WTC11 (cell line): ENCODE data around the gene CCDC138. TPM values are rescaled to one million over a fixed set of nuclear protein-coding genes. Genes with fewer than 3 reads are reported as not detected.

Experiments used
- ATAC-seq: fragments of 200-7000 bp; cut with Tn5 transposase; 2 replicates; pipeline ENCODE4 v1.10.0; 2021; ENCODE audit warnings: mild to moderate bottlenecking, moderate library complexity
- CTCF ChIA-PET: fragments of 300-600 bp; sonication (Branson Sonifier 250); formaldehyde crosslinking; loops from one replicate; lab custom pipeline; 2021; ENCODE audit warnings: antibody characterized with exemption; lab: Charles Lee
- POLR2A ChIA-PET: fragments of 350-600 bp; sonication (Branson Sonifier 250); formaldehyde crosslinking; loops from one replicate; lab custom pipeline; 2021; ENCODE audit warnings: antibody characterized with exemption; lab: Charles Lee
- DNase-seq: peaks from one replicate; pipeline ENCODE4 v3.0.0; 2021; ENCODE audit warnings: low spot score
- H3K27ac Mint-ChIP-seq: 2 replicates; pipeline ENCODE4 v1.8.0; 2021; ENCODE audit warnings: mixed read lengths
- H3K27me3 Mint-ChIP-seq: 2 replicates; pipeline ENCODE4 v1.8.0; 2021; ENCODE audit warnings: low read depth, mild to moderate bottlenecking, moderate library complexity, mixed read lengths
- H3K36me3 Mint-ChIP-seq: 2 replicates; pipeline ENCODE4 v1.8.0; 2021; ENCODE audit warnings: mixed read lengths
- H3K4me1 Mint-ChIP-seq: 2 replicates; pipeline ENCODE4 v1.8.0; 2022; ENCODE audit warnings: mixed read lengths
- H3K4me3 Mint-ChIP-seq: 2 replicates; pipeline ENCODE4 v1.8.0; 2021; ENCODE audit warnings: mild to moderate bottlenecking, moderate library complexity, mixed read lengths
- H3K9me3 Mint-ChIP-seq: 2 replicates; pipeline ENCODE4 v1.8.0; 2021; ENCODE audit warnings: mixed read lengths
- ARID4B ChIP-seq: sonication (generic); formaldehyde crosslinking; IDR thresholded peaks from 2 replicates; pipeline ENCODE4 v1.8.0; 2023; ENCODE audit warnings: missing genetic modification reagents, mild to moderate bottlenecking, borderline replicate concordance
- ATF2 ChIP-seq: sonication (generic); formaldehyde crosslinking; IDR thresholded peaks from 2 replicates; pipeline ENCODE4 v1.8.1; 2022; ENCODE audit warnings: low read depth, missing genetic modification reagents, borderline replicate concordance
- ATF3 ChIP-seq: sonication (generic); formaldehyde crosslinking; conservative IDR thresholded peaks from 2 replicates; pipeline ENCODE4 v1.8.1; 2022; ENCODE audit warnings: mild to moderate bottlenecking, missing genetic modification reagents
- FOXP4 ChIP-seq: sonication (generic); formaldehyde crosslinking; IDR thresholded peaks from 2 replicates; pipeline ENCODE4 v1.8.0; 2022; ENCODE audit warnings: mild to moderate bottlenecking, missing genetic modification reagents
- IRF1 ChIP-seq: sonication (generic); formaldehyde crosslinking; IDR thresholded peaks from 2 replicates; pipeline ENCODE4 v1.8.0; 2023; ENCODE audit warnings: missing genetic modification reagents
- MLX ChIP-seq: sonication (generic); formaldehyde crosslinking; IDR thresholded peaks from 2 replicates; pipeline ENCODE4 v1.8.1; 2023; ENCODE audit warnings: mild to moderate bottlenecking, missing genetic modification reagents, moderate library complexity
- TEAD1 ChIP-seq: sonication (generic); formaldehyde crosslinking; IDR thresholded peaks from 2 replicates; pipeline ENCODE4 v1.8.0; 2022; ENCODE audit warnings: mild to moderate bottlenecking, missing genetic modification reagents
- ZNF121 ChIP-seq: sonication (generic); formaldehyde crosslinking; IDR thresholded peaks from 2 replicates; pipeline ENCODE4 v1.8.0; 2023; ENCODE audit warnings: missing genetic modification reagents
- ZNF281 ChIP-seq: sonication (generic); formaldehyde crosslinking; IDR thresholded peaks from 2 replicates; pipeline ENCODE4 v1.8.0; 2023; ENCODE audit warnings: mild to moderate bottlenecking, missing genetic modification reagents
- ZNF671 ChIP-seq: fragments of 250-450 bp; sonication (Bioruptor Pico); IDR thresholded peaks from 2 replicates; pipeline ENCODE4 v1.8.0; 2021; ENCODE audit warnings: mild to moderate bottlenecking
- total RNA-seq: library from RNA; stranded (reverse); gene quantifications from 3 replicates; pipeline ENCODE4 v1.2.3, GENCODE V29; 2021

The CCDC138 gene
- total RNA-seq, 1 experiment from 2014 or later, result 23.5 TPM

GRCh38 chr2:108918156-108918874 lies 131.7 kb downstream of the CCDC138 start:
- TF ChIP-seq ZNF671 (CRISPR knock-in tag), result no peak
- no peak for TF ChIP-seq ATF2 (CRISPR knock-in tag)
- TF ChIP-seq MLX (CRISPR knock-in tag), result no peak
- Mint-ChIP-seq H3K4me3 (no peak overlapping the region), H3K27ac (no peak overlapping the region), H3K4me1 (peaks cover 4% of the 10 kb centered on the region), H3K27me3 (no peaks in the 10 kb centered on the region), H3K9me3 (no peaks in the 10 kb centered on the region), H3K36me3 (no peaks in the 10 kb centered on the region)
- ChIA-PET CTCF (interaction anchor here (2.1 kb wide), 1 partner anchor 11 kb away, joined by 10 read pairs; no protein-coding TSS in a partner anchor), POLR2A (no interaction called here)
- no peak for ATAC-seq
- DNase-seq, result no peak

- ChIA-PET CTCF (interaction anchor here (2.1 kb wide), 1 partner anchor 10 kb away, joined by 10 read pairs; no protein-coding TSS in a partner anchor), POLR2A (no interaction called here)
- no peak for DNase-seq
- TF ChIP-seq ATF3 (CRISPR knock-in tag) (no peak), ZNF281 (CRISPR knock-in tag) (no peak), IRF1 (CRISPR knock-in tag) (no peak), ZNF121 (CRISPR knock-in tag) (no peak), ATF2 (CRISPR knock-in tag) (no peak), TEAD1 (CRISPR knock-in tag) (no peak), FOXP4 (CRISPR knock-in tag) (no peak), ARID4B (CRISPR knock-in tag) (no peak)
- Mint-ChIP-seq H3K4me3 (no peak overlapping the region), H3K9me3 (no peaks in the 10 kb centered on the region), H3K27me3 (no peaks in the 10 kb centered on the region), H3K4me1 (peaks cover 4% of the 10 kb centered on the region), H3K36me3 (no peaks in the 10 kb centered on the region), H3K27ac (no peak overlapping the region)
- ATAC-seq, result no peak
Observed at GRCh38 chr2:108918941-108919341, 132.4 kb downstream of the CCDC138 start.
